Measurements from ENCODE around the gene MICAL2. TPM values are rescaled to one million over a fixed set of nuclear protein-coding genes. Genes with fewer than 3 reads are reported as not detected.

MICAL2 gene
- total RNA-seq, 1 experiment from 2014 or later = 37.4 TPM

- ATAC-seq (no peak), DNase-seq (ENCODE audit: low read depth, low spot score) (no peak)
- no peak for TF ChIP-seq YY1 (IDR thresholded peaks at IDR 0.05; ENCODE audit: extremely low read depth, insufficient replicate concordance, low read depth, low read length)
- TF ChIP-seq TCF7L2 (IDR thresholded peaks at IDR 0.05; ENCODE audit: borderline replicate concordance, extremely low read depth, insufficient read depth, insufficient read length) = no peak
- TF ChIP-seq, protein P1, sequence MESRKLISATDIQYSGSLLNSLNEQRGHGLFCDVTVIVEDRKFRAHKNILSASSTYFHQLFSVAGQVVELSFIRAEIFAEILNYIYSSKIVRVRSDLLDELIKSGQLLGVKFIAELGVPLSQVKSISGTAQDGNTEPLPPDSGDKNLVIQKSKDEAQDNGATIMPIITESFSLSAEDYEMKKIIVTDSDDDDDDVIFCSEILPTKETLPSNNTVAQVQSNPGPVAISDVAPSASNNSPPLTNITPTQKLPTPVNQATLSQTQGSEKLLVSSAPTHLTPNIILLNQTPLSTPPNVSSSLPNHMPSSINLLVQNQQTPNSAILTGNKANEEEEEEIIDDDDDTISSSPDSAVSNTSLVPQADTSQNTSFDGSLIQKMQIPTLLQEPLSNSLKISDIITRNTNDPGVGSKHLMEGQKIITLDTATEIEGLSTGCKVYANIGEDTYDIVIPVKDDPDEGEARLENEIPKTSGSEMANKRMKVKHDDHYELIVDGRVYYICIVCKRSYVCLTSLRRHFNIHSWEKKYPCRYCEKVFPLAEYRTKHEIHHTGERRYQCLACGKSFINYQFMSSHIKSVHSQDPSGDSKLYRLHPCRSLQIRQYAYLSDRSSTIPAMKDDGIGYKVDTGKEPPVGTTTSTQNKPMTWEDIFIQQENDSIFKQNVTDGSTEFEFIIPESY (IDR thresholded peaks at IDR 0.05; ENCODE audit: extremely low read depth, insufficient replicate concordance, low read length) = no peak
- no peak for TF ChIP-seq CTCF (IDR thresholded peaks at IDR 0.05 in 2 of 3, conservative IDR thresholded peaks at IDR 0.05 in 1 of 3; ENCODE audit: borderline replicate concordance in 1 of 3, insufficient read depth in 1 of 3, low read depth in 2 of 3, low read length in 2 of 3)
- no peak for TF ChIP-seq ZNF274 (IDR thresholded peaks at IDR 0.05; ENCODE audit: low read depth, low read length)
- no peak for TF ChIP-seq POLR2A (IDR thresholded peaks at IDR 0.05; ENCODE audit: borderline replicate concordance, extremely low read depth, insufficient read depth, insufficient read length)
- no peak for TF ChIP-seq EZH2 (IDR thresholded peaks at IDR 0.05)
- no peak for TF ChIP-seq MAX (IDR thresholded peaks at IDR 0.05)
- no peak for TF ChIP-seq EGR1 (IDR thresholded peaks at IDR 0.05; ENCODE audit: low read depth)
- TF ChIP-seq ZFX (IDR thresholded peaks at IDR 0.05) = no peak
- no peak for TF ChIP-seq RAD21 (IDR thresholded peaks at IDR 0.05; ENCODE audit: low read depth)
- TF ChIP-seq JUND (IDR thresholded peaks at IDR 0.05) = no peak
- no peak for TF ChIP-seq FOSL1 (IDR thresholded peaks at IDR 0.05; ENCODE audit: low read depth)
- no peak for TF ChIP-seq CEBPB (IDR thresholded peaks at IDR 0.05; ENCODE audit: low read depth)
- no peak for TF ChIP-seq SP1 (IDR thresholded peaks at IDR 0.05; ENCODE audit: low read depth)
- no peak for TF ChIP-seq CBX3 (IDR thresholded peaks at IDR 0.05; ENCODE audit: low read depth)
- TF ChIP-seq SIN3A (IDR thresholded peaks at IDR 0.05; ENCODE audit: low read depth) = no peak
- no peak for TF ChIP-seq POLR2AphosphoS5 (IDR thresholded peaks at IDR 0.05; ENCODE audit: low read depth, low read length)
- TF ChIP-seq, protein P2, sequence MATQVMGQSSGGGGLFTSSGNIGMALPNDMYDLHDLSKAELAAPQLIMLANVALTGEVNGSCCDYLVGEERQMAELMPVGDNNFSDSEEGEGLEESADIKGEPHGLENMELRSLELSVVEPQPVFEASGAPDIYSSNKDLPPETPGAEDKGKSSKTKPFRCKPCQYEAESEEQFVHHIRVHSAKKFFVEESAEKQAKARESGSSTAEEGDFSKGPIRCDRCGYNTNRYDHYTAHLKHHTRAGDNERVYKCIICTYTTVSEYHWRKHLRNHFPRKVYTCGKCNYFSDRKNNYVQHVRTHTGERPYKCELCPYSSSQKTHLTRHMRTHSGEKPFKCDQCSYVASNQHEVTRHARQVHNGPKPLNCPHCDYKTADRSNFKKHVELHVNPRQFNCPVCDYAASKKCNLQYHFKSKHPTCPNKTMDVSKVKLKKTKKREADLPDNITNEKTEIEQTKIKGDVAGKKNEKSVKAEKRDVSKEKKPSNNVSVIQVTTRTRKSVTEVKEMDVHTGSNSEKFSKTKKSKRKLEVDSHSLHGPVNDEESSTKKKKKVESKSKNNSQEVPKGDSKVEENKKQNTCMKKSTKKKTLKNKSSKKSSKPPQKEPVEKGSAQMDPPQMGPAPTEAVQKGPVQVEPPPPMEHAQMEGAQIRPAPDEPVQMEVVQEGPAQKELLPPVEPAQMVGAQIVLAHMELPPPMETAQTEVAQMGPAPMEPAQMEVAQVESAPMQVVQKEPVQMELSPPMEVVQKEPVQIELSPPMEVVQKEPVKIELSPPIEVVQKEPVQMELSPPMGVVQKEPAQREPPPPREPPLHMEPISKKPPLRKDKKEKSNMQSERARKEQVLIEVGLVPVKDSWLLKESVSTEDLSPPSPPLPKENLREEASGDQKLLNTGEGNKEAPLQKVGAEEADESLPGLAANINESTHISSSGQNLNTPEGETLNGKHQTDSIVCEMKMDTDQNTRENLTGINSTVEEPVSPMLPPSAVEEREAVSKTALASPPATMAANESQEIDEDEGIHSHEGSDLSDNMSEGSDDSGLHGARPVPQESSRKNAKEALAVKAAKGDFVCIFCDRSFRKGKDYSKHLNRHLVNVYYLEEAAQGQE (IDR thresholded peaks at IDR 0.05; ENCODE audit: low read depth) = no peak
- H2AFZ ChIP-seq (ENCODE audit: low read depth, low read length, poor library complexity, severe bottlenecking) = no peak overlapping the region
- H3K9me2 ChIP-seq (ENCODE audit: insufficient read depth) = no peaks in the 10 kb centered on the region
- no peaks in the 10 kb centered on the region for H4K20me1 ChIP-seq (ENCODE audit: insufficient read depth)
- no peaks in the 10 kb centered on the region for H3K9me3 ChIP-seq (ENCODE audit: control insufficient read depth in 1 of 2, insufficient read depth in 1 of 2, low read depth in 1 of 2, low read length in 2 of 2)
- H3K4me3 ChIP-seq (replicated peaks in 1 of 2; ENCODE audit: low read depth in 1 of 2, low read length in 2 of 2) = no peak overlapping the region
- no peak overlapping the region for H3K4me2 ChIP-seq (ENCODE audit: low read length)
- no peaks in the 10 kb centered on the region for H3K36me3 ChIP-seq (ENCODE audit: control insufficient read depth in 1 of 2, insufficient read depth in 2 of 2, low read length in 2 of 2)
- H3K27me3 ChIP-seq (ENCODE audit: insufficient read depth, low read length) = no peaks in the 10 kb centered on the region
- H3K79me2 ChIP-seq (ENCODE audit: insufficient read depth, low read length) = no peaks in the 10 kb centered on the region
- POLR2A ChIA-PET = no interaction called here
- no TSS peak for BruUV-seq (replicated peaks)
- CTCF ChIA-PET = no interaction called here
- intact Hi-C loops (cut with micrococcal nuclease) = no loop called here
- RAD21 ChIA-PET (ENCODE audit: low non-redundant PET in 1 of 2, low total read pairs in 2 of 2, uncharacterized antibody in 2 of 2, unreplicated experiment in 2 of 2) = no interaction called here
- H3K27ac ChIP-seq (ENCODE audit: low read depth, low read length) = no peak overlapping the region
- H3K9ac ChIP-seq (ENCODE audit: low read length) = no peak overlapping the region
- peaks cover 13 to 18% of the 10 kb centered on the region in 2 experiments for H3K4me1 ChIP-seq (ENCODE audit: control insufficient read depth in 1 of 2, insufficient read depth in 2 of 2, low read length in 2 of 2)
These were observed 109.4 kb downstream of the MICAL2 start for GRCh38 chr11:12219757-12220156.

Data from HCT116 (cell line).